HepG2 (cell line): ENCODE measurements around the gene STOM. TPM values are rescaled to one million over a fixed set of nuclear protein-coding genes. Genes with fewer than 3 reads are reported as not detected.

Experiments used
- FLYWCH1 ChIP-seq: sonication (generic); formaldehyde crosslinking; IDR thresholded peaks from 2 replicates; pipeline ENCODE4 v1.8.1; 2023; ENCODE audit warnings: mild to moderate bottlenecking, missing genetic modification reagents
- HNRNPL ChIP-seq: fragments of 200-400 bp; formaldehyde crosslinking; IDR thresholded peaks from 2 replicates; pipeline ENCODE4 v1.6.1; 2017; ENCODE audit warnings: mild to moderate bottlenecking, low read depth, low read length
- KLF15 ChIP-seq: sonication (generic); formaldehyde crosslinking; IDR thresholded peaks from 2 replicates; pipeline ENCODE4 v1.8.1; 2023; ENCODE audit warnings: borderline replicate concordance, mild to moderate bottlenecking, inconsistent platforms, missing genetic modification reagents, mixed read lengths
- NCOA2 ChIP-seq: sonication (generic); formaldehyde crosslinking; IDR thresholded peaks from 2 replicates; pipeline ENCODE4 v1.8.0; 2022; ENCODE audit warnings: inconsistent platforms
- PAF1 ChIP-seq: IDR thresholded peaks from 2 replicates; pipeline ENCODE4 v1.6.1; 2016; ENCODE audit warnings: missing genetic modification reagents, missing compliant biosample characterization
- SOX13 ChIP-seq, 3 experiments: fragments of 450-650 bp in 1 of 3; sonication (generic) in 1 of 3; formaldehyde crosslinking in 1 of 3; IDR thresholded peaks in 2 of 3; conservative IDR thresholded peaks in 1 of 3; 2 replicates each; pipeline versions ENCODE4 v1.5.0 to v1.6.1; 2016 to 2020; ENCODE audit warnings: antibody characterized with exemption in 1 of 3, mild to moderate bottlenecking in 1 of 3, missing compliant biosample characterization in 1 of 3, missing genetic modification reagents in 1 of 3, moderate library complexity in 1 of 3
- TEF ChIP-seq: sonication (generic); formaldehyde crosslinking; IDR thresholded peaks from 2 replicates; pipeline ENCODE4 v1.5.0; 2020; ENCODE audit warnings: missing genetic modification reagents
- ZBTB26 ChIP-seq: IDR thresholded peaks from 2 replicates; pipeline ENCODE4 v1.6.1; 2016; ENCODE audit warnings: missing compliant biosample characterization, missing genetic modification reagents, borderline replicate concordance
- ZFP62 ChIP-seq: sonication (generic); formaldehyde crosslinking; IDR thresholded peaks from 2 replicates; pipeline ENCODE4 v1.4.0; 2020; ENCODE audit warnings: missing genetic modification reagents
- ZNF138 ChIP-seq: sonication (generic); formaldehyde crosslinking; IDR thresholded peaks from 2 replicates; pipeline ENCODE4 v1.5.0; 2020; ENCODE audit warnings: mild to moderate bottlenecking, low read depth, missing genetic modification reagents
- ZSCAN31 ChIP-seq: sonication (generic); formaldehyde crosslinking; IDR thresholded peaks from 2 replicates; pipeline ENCODE4 v1.5.0; 2020; ENCODE audit warnings: low read depth, mild to moderate bottlenecking, missing genetic modification reagents
- polyA plus RNA-seq, 8 experiments: library from polyadenylated mRNA; depleted of rRNA in 3 of 8; stranded (reverse) in 7 of 8; unstranded in 1 of 8; fragments of >200 nt; fragmentation: Illumina TruSeq in 4 of 8; extraction: Trizol in 4 of 8; gene quantifications; 2 replicates each; pipeline versions ENCODE4 v1.2.1 to v1.2.3, GENCODE V29; 2011 to 2016; ENCODE audit warnings: low read depth in 4 of 8, missing spikeins in 1 of 8, mixed read lengths in 1 of 8; ENCODE audit not compliant: insufficient read depth in 1 of 8
- total RNA-seq, 5 experiments: library from RNA; depleted of rRNA; stranded (reverse); fragments of >200 nt; fragmentation: Illumina TruSeq; extraction: Trizol; gene quantifications; 2 replicates each; pipeline ENCODE4 v1.2.3, GENCODE V29; 2016; ENCODE audit warnings: low read depth in 1 of 5
- TF ChIP-seq, protein P1 (sequence below): IDR thresholded peaks from 2 replicates; pipeline ENCODE4 v1.6.1; 2016; ENCODE audit warnings: low read depth
- TF ChIP-seq, protein P2 (sequence below): sonication (generic); formaldehyde crosslinking; IDR thresholded peaks from 2 replicates; pipeline ENCODE4 v1.8.0; 2022; ENCODE audit warnings: mild to moderate bottlenecking, missing genetic modification reagents, borderline replicate concordance
- TF ChIP-seq, protein P3 (sequence below): IDR thresholded peaks from 2 replicates; pipeline ENCODE4 v1.6.1; 2016; ENCODE audit warnings: low read depth, control low read depth
- TF ChIP-seq, protein P4 (sequence below): sonication (generic); formaldehyde crosslinking; IDR thresholded peaks from 2 replicates; pipeline ENCODE4 v1.4.0; 2020; ENCODE audit warnings: mild to moderate bottlenecking, missing genetic modification reagents
- TF ChIP-seq, protein P5 (sequence below): sonication (generic); formaldehyde crosslinking; IDR thresholded peaks from 2 replicates; pipeline ENCODE4 v1.8.1; 2023; ENCODE audit warnings: mild to moderate bottlenecking, missing genetic modification reagents

STOM gene
- total and polyA plus RNA-seq, 2 of the 13 experiments (the other 11 are each of a cell fraction or from before 2014, with no cell fraction given), result 43.6 to 165 TPM

DNA sequence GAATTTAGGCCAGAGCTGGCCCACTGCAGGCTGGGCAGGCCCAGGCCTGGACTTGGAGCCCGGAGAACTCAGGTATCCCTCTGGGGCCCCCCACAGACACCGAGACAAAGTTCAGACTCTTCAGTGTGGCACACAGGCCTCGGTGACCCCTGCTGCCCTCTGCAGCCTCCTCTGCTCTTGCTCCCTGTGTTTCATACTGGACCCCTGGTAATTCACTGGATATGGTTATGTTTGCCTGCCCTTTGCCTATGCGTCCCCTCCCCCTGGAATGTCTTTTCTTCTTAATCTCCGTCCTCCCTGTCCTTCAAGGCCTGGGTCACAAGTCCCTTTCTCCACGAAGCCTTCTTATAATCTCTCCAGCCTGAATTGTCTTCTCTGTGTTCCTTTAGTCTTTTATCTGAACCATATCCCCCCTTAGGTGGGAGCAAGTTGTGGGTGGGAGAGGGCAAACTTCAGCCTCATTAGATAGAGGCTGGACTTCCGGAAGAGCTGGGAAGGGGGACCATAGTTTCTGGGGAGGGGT, 72.0 kb downstream of the STOM start (continued):
- TF ChIP-seq, protein P1, sequence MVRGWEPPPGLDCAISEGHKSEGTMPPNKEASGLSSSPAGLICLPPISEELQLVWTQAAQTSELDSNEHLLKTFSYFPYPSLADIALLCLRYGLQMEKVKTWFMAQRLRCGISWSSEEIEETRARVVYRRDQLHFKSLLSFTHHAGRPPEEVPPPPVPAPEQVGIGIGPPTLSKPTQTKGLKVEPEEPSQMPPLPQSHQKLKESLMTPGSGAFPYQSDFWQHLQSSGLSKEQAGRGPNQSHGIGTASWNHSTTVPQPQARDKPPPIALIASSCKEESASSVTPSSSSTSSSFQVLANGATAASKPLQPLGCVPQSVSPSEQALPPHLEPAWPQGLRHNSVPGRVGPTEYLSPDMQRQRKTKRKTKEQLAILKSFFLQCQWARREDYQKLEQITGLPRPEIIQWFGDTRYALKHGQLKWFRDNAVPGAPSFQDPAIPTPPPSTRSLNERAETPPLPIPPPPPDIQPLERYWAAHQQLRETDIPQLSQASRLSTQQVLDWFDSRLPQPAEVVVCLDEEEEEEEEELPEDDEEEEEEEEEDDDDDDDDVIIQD, result no peak
- TF ChIP-seq, protein P2, sequence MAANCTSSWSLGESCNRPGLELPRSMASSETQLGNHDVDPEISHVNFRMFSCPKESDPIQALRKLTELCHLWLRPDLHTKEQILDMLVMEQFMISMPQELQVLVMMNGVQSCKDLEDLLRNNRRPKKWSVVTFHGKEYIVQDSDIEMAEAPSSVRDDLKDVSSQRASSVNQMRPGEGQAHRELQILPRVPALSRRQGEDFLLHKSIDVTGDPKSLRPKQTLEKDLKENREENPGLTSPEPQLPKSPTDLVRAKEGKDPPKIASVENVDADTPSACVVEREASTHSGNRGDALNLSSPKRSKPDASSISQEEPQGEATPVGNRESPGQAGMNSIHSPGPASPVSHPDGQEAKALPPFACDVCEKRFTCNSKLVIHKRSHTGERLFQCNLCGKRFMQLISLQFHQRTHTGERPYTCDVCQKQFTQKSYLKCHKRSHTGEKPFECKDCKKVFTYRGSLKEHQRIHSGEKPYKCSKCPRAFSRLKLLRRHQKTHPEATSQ (CRISPR knock-in tag), result no peak
- TF ChIP-seq KLF15 (CRISPR knock-in tag), result no peak
- no peak for TF ChIP-seq ZFP62 (CRISPR knock-in tag)
- TF ChIP-seq, protein P3, sequence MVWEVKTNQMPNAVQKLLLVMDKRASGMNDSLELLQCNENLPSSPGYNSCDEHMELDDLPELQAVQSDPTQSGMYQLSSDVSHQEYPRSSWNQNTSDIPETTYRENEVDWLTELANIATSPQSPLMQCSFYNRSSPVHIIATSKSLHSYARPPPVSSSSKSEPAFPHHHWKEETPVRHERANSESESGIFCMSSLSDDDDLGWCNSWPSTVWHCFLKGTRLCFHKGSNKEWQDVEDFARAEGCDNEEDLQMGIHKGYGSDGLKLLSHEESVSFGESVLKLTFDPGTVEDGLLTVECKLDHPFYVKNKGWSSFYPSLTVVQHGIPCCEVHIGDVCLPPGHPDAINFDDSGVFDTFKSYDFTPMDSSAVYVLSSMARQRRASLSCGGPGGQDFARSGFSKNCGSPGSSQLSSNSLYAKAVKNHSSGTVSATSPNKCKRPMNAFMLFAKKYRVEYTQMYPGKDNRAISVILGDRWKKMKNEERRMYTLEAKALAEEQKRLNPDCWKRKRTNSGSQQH (CRISPR knock-in tag), result peak; percentile 60; the same call in 1 of the 2 replicates
- no peak; the same call in 1 of the 2 replicates for TF ChIP-seq SOX13 (IDR thresholded peaks at IDR 0.05)
- TF ChIP-seq SOX13 (CRISPR knock-in tag; conservative IDR thresholded peaks at IDR 0.05 in 1 of 2, IDR thresholded peaks at IDR 0.05 in 1 of 2), result peak in 1 of 2 experiments; percentile 66; a peak in 2 of 4 replicates
- no peak for TF ChIP-seq HNRNPL
- no peak for TF ChIP-seq ZSCAN31
- peak; percentile 71 for TF ChIP-seq NCOA2 (CRISPR knock-in tag)
- TF ChIP-seq ZBTB26, result no peak
- TF ChIP-seq, protein P4, sequence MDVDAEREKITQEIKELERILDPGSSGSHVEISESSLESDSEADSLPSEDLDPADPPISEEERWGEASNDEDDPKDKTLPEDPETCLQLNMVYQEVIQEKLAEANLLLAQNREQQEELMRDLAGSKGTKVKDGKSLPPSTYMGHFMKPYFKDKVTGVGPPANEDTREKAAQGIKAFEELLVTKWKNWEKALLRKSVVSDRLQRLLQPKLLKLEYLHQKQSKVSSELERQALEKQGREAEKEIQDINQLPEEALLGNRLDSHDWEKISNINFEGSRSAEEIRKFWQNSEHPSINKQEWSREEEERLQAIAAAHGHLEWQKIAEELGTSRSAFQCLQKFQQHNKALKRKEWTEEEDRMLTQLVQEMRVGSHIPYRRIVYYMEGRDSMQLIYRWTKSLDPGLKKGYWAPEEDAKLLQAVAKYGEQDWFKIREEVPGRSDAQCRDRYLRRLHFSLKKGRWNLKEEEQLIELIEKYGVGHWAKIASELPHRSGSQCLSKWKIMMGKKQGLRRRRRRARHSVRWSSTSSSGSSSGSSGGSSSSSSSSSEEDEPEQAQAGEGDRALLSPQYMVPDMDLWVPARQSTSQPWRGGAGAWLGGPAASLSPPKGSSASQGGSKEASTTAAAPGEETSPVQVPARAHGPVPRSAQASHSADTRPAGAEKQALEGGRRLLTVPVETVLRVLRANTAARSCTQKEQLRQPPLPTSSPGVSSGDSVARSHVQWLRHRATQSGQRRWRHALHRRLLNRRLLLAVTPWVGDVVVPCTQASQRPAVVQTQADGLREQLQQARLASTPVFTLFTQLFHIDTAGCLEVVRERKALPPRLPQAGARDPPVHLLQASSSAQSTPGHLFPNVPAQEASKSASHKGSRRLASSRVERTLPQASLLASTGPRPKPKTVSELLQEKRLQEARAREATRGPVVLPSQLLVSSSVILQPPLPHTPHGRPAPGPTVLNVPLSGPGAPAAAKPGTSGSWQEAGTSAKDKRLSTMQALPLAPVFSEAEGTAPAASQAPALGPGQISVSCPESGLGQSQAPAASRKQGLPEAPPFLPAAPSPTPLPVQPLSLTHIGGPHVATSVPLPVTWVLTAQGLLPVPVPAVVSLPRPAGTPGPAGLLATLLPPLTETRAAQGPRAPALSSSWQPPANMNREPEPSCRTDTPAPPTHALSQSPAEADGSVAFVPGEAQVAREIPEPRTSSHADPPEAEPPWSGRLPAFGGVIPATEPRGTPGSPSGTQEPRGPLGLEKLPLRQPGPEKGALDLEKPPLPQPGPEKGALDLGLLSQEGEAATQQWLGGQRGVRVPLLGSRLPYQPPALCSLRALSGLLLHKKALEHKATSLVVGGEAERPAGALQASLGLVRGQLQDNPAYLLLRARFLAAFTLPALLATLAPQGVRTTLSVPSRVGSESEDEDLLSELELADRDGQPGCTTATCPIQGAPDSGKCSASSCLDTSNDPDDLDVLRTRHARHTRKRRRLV (CRISPR knock-in tag), result no peak
- TF ChIP-seq FLYWCH1 (CRISPR knock-in tag), result no peak
- no peak for TF ChIP-seq PAF1 (CRISPR knock-in tag)
- TF ChIP-seq, protein P5, sequence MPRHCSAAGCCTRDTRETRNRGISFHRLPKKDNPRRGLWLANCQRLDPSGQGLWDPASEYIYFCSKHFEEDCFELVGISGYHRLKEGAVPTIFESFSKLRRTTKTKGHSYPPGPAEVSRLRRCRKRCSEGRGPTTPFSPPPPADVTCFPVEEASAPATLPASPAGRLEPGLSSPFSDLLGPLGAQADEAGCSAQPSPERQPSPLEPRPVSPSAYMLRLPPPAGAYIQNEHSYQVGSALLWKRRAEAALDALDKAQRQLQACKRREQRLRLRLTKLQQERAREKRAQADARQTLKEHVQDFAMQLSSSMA (CRISPR knock-in tag), result no peak
- TF ChIP-seq TEF, result no peak
- no peak for TF ChIP-seq ZNF138 (CRISPR knock-in tag)
